ENCODE data around the gene MPRIP. TPM values are rescaled to one million over a fixed set of nuclear protein-coding genes. Genes with fewer than 3 reads are reported as not detected.
A peak's percentile ranks its signal among the peaks of the same experiment; 100 is the strongest.

MPRIP gene
- total RNA-seq, 1 experiment from 2014 or later, result 1,274 TPM

GRCh38 chr17:17216236-17216635 is 174.0 kb downstream of the MPRIP start:
- Histone ChIP-seq H3K36me3 (ENCODE audit: low read depth, low read length) (peaks cover 49% of the 10 kb centered on the region), H3K9me2 (replicated peaks; ENCODE audit: low read length) (no peaks in the 10 kb centered on the region), H3K79me2 (ENCODE audit: low read length) (no peaks in the 10 kb centered on the region), H3K4me1 (ENCODE audit: insufficient read depth, low read length) (no peaks in the 10 kb centered on the region), H3F3A (ENCODE audit: low read length, unreplicated experiment) (no peaks in the 10 kb centered on the region), H3K27ac (ENCODE audit: low read length) (no peak overlapping the region), H3K9me3 (ENCODE audit: low read length) (no peaks in the 10 kb centered on the region), H2AFZ (ENCODE audit: low read length) (no peak overlapping the region), H3K4me3 (ENCODE audit: low read length) (no peak overlapping the region), H4K20me1 (ENCODE audit: low read length) (no peaks in the 10 kb centered on the region), H3K4me2 (ENCODE audit: low read length) (no peak overlapping the region), H3K27me3 (ENCODE audit: low read length) (no peaks in the 10 kb centered on the region), H3K9ac (ENCODE audit: low read length) (no peak overlapping the region)
- ATAC-seq (no peak), DNase-seq (no peak)
- BruUV-seq (replicated peaks), result no TSS peak
- CTCF ChIA-PET, result no interaction called here
- intact Hi-C loops (cut with micrococcal nuclease), result no loop called here
- no peak for TF ChIP-seq CTCF (conservative IDR thresholded peaks at IDR 0.05; ENCODE audit: low read depth, low read length)
- no peak for TF ChIP-seq EZH2phosphoT487 (IDR thresholded peaks at IDR 0.05; ENCODE audit: borderline replicate concordance, low read length)
- TF ChIP-seq EZH2 (IDR thresholded peaks at IDR 0.05; ENCODE audit: low read length, unreplicated experiment), result no peak
- POLR2A ChIA-PET (ENCODE audit: unreplicated experiment), result no interaction called here

GRCh38 chr17:17216776-17217175 is 174.5 kb downstream of the MPRIP start:
- H2AFZ ChIP-seq (ENCODE audit: low read length), result no peak overlapping the region
- H3K79me2 ChIP-seq (ENCODE audit: low read length), result no peaks in the 10 kb centered on the region
- TF ChIP-seq EZH2 (IDR thresholded peaks at IDR 0.05; ENCODE audit: low read length, unreplicated experiment) (no peak), CTCF (conservative IDR thresholded peaks at IDR 0.05; ENCODE audit: low read depth, low read length) (peak; percentile 37; the same call in 1 of the 2 replicates)
- no peak overlapping the region for H3K9ac ChIP-seq (ENCODE audit: low read length)
- H3K9me2 ChIP-seq (replicated peaks; ENCODE audit: low read length), result no peaks in the 10 kb centered on the region
- no peaks in the 10 kb centered on the region for H3K9me3 ChIP-seq (ENCODE audit: low read length)
- intact Hi-C loops (cut with micrococcal nuclease), result no loop called here
- no peaks in the 10 kb centered on the region for H4K20me1 ChIP-seq (ENCODE audit: low read length)
- ATAC-seq, result no peak
- H3K27ac ChIP-seq (ENCODE audit: low read length), result no peak overlapping the region
- peaks cover 54% of the 10 kb centered on the region for H3K36me3 ChIP-seq (ENCODE audit: low read depth, low read length)
- H3K4me2 ChIP-seq (ENCODE audit: low read length), result no peak overlapping the region
- no peaks in the 10 kb centered on the region for H3F3A ChIP-seq (ENCODE audit: low read length, unreplicated experiment)
- POLR2A ChIA-PET (ENCODE audit: unreplicated experiment), result no interaction called here
- no TSS peak for BruUV-seq (replicated peaks)
- H3K4me1 ChIP-seq (ENCODE audit: insufficient read depth, low read length), result no peaks in the 10 kb centered on the region
- H3K4me3 ChIP-seq (ENCODE audit: low read length), result no peak overlapping the region
- CTCF ChIA-PET, result no interaction called here
- no peak for DNase-seq
- no peaks in the 10 kb centered on the region for H3K27me3 ChIP-seq (ENCODE audit: low read length)

- Histone ChIP-seq H2AFZ (ENCODE audit: low read length) (no peak overlapping the region), H3K27me3 (ENCODE audit: low read length) (no peaks in the 10 kb centered on the region), H3K4me2 (ENCODE audit: low read length) (no peak overlapping the region), H3K79me2 (ENCODE audit: low read length) (no peaks in the 10 kb centered on the region), H3F3A (ENCODE audit: low read length, unreplicated experiment) (no peaks in the 10 kb centered on the region), H3K4me3 (ENCODE audit: low read length) (no peak overlapping the region), H3K27ac (ENCODE audit: low read length) (no peak overlapping the region), H3K9me3 (ENCODE audit: low read length) (no peaks in the 10 kb centered on the region), H3K4me1 (ENCODE audit: insufficient read depth, low read length) (no peaks in the 10 kb centered on the region), H4K20me1 (ENCODE audit: low read length) (no peaks in the 10 kb centered on the region), H3K9ac (ENCODE audit: low read length) (no peak overlapping the region), H3K9me2 (replicated peaks; ENCODE audit: low read length) (no peaks in the 10 kb centered on the region), H3K36me3 (ENCODE audit: low read depth, low read length) (peaks cover 58% of the 10 kb centered on the region)
- intact Hi-C loops (cut with micrococcal nuclease), result no loop called here
- CTCF ChIA-PET, result no interaction called here
- no TSS peak for BruUV-seq (replicated peaks)
- DNase-seq (no peak), ATAC-seq (no peak)
- POLR2A ChIA-PET (ENCODE audit: unreplicated experiment), result no interaction called here
- no peak for TF ChIP-seq EZH2 (IDR thresholded peaks at IDR 0.05; ENCODE audit: low read length, unreplicated experiment)
- no peak for TF ChIP-seq CTCF (conservative IDR thresholded peaks at IDR 0.05; ENCODE audit: low read depth, low read length)
- no peak for TF ChIP-seq EZH2phosphoT487 (IDR thresholded peaks at IDR 0.05; ENCODE audit: borderline replicate concordance, low read length)
Measured at GRCh38 chr17:17217995-17218394, 175.7 kb downstream of the MPRIP start.
